GM12873 (cell line): ENCODE results near the gene OS9.

ENCODE experiments used
- CTCF ChIP-seq: IDR thresholded peaks from 2 replicates; pipeline ENCODE4 v1.5.1; 2012; ENCODE audit warnings: low read depth, mild to moderate bottlenecking, moderate library complexity, low read length, control low read depth; ENCODE audit not compliant: insufficient read depth; ENCODE audit errors: missing control alignments

The OS9 gene

GRCh38 chr12:57693659-57694458 lies at the start of gene OS9:
Gene OS9, plus strand, starts transcription at chr12:57694132. Its CDS starts 30 bp downstream, at chr12:57694162.
- TF ChIP-seq CTCF: peak; percentile 71

GRCh38 chr12:57654042-57654441 lies 39.9 kb upstream of the OS9 start:
- TF ChIP-seq CTCF: no peak

- TF ChIP-seq CTCF: no peak
Measured at GRCh38 chr12:57655541-57656240, 38.2 kb upstream of the OS9 start.

GRCh38 chr12:57657744-57658143 lies 36.2 kb upstream of the OS9 start:
- TF ChIP-seq CTCF: no peak

- TF ChIP-seq CTCF: no peak
Measured at GRCh38 chr12:57658890-57659289, 35.0 kb upstream of the OS9 start.

- no peak for TF ChIP-seq CTCF
Measured at GRCh38 chr12:57661376-57661775, 32.6 kb upstream of the OS9 start.

GRCh38 chr12:57666897-57667296 lies 27.0 kb upstream of the OS9 start:
- no peak for TF ChIP-seq CTCF
